Dermis blood vessel endothelial cell (primary cell): ENCODE data around the gene CTTNBP2. TPM values are rescaled to one million over a fixed set of nuclear protein-coding genes. Genes with fewer than 3 reads are reported as not detected.

ENCODE experiments used
- DNase-seq: peaks from one replicate; pipeline ENCODE4 v3.0.0; 2010
- total RNA-seq: library from RNA; depleted of rRNA; stranded (reverse); fragments of >200 nt; gene quantifications from 2 replicates; pipeline ENCODE4 v1.2.3, GENCODE V29; 2014

The CTTNBP2 gene
- total RNA-seq, 1 donor from 2014 or later: 0.34 TPM

GRCh38 chr7:117683430-117684175, 189.6 kb downstream of the CTTNBP2 start:
- no peak for DNase-seq

GRCh38 chr7:117682681-117683385, 190.4 kb downstream of the CTTNBP2 start:
- no peak for DNase-seq

DNA sequence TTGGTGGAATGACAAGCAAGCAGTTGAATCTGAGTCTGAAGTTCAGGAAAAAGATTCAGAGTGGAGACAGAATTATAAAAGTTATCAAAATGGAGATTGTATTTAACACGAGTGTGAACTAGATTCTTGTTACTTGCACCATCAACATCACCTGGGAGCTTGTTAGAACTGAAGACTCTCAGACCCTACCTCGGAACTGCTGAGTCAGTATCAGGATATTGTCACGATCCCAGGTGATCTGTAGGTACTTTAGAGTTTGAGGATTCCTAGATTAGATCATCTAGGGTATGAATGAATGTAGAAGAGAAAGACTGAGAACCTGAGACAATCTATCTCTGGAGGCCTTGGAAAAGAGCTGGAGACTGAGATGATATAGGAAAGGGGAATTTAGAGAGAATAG, 194.1 kb downstream of the CTTNBP2 start:
- DNase-seq: no peak

DNA sequence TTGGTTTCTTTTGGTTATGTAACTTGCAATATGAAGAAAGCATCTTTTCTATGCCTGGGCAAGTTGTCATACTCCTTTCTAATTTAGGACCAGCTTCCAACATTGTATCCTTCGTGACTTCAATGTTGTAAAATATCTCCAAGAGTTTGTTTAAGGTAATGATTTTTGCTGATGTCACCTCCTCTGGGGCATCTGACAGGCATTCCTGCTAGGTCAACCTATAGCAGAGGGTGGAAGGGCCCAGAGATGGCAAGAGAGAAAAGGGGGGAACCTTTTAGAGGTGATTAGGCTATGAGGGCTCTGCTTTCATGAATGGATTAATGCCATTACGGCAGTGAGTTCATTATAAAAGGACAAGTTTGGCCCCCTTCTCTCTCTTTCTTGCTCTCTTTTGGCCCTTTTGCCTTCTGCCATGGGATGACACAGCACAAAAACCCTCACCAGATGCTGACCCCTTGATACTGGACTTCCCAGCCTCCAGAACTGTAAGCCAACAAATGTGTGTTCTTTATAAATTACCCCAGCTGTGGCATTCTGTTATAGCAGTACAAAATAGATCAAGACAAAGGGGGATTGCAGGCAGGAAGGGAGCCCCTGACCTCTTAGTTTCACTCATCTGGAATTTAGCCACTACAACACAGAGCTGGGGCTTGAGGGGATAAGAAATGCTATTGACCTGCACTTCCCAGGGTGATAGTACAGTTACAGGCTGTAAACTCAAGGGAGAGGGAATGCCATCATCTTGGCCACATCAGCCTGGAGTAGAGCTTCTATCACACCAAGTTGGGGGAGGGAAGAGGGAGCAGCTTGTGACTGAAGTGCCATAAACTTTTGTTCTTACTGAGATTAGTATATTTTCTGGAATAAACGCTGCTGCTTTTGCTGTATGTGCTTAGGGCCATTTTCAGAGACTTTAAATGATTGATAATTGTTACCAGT, 197.5 kb downstream of the CTTNBP2 start:
- DNase-seq: no peak

DNA sequence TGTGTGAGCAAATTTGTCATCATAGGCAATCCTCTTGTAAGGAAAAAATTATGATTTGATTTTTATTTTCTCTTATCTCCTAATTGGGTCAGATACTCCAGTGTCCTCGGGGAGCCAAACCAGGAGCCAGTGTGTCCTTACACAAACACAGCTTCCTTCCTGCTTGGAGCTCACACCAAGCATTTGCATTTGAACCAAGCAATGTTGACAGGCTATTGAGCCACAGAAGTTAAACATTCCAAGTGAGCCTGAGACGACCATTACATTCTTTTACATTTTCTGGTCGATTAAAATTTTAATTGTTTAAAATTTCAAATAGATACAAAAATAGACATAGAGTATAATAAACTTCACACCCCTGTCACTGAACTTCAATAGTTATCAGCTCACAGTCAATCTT, 198.6 kb downstream of the CTTNBP2 start:
- no peak for DNase-seq

DNA sequence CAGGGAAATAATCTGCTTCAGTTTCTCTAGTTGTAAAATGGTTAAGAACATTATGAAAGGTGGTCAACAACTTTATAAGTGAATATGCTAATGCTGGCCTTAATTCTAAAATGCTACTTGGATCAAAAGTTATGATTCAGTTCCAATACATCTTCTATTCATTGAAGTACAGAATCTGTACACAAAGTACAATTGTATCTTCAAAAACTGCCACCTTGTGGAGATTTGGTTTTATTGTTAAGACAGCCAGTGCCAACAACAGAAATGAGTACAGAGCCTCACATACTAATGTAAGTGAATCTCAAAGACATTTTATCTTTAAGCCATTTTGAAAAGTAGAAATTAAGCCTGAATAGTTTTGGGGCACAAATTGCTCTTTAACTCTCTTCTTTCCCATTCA, 199.4 kb downstream of the CTTNBP2 start:
- DNase-seq: peak; percentile 64

GRCh38 chr7:117673367-117673766, 199.9 kb downstream of the CTTNBP2 start:
- no peak for DNase-seq

DNA sequence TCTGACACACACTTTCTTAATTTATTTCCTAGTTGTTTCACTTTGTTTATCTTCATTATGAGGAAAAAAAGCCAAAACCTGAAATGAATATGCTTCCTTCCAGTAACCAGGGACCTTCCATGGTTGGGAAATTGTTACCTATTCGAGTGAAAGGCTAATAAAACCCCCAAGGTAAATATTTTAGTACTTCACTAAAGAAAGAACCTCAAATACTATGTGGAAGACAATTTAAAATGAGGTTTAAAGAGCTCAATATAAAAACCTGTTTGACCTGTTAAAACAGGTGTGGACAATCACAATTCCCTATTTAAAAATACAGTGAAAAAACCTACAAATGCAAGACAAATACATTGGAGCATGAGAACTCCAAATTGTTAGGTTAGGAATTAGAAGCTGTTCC, 200.8 kb downstream of the CTTNBP2 start:
- DNase-seq: no peak

DNA sequence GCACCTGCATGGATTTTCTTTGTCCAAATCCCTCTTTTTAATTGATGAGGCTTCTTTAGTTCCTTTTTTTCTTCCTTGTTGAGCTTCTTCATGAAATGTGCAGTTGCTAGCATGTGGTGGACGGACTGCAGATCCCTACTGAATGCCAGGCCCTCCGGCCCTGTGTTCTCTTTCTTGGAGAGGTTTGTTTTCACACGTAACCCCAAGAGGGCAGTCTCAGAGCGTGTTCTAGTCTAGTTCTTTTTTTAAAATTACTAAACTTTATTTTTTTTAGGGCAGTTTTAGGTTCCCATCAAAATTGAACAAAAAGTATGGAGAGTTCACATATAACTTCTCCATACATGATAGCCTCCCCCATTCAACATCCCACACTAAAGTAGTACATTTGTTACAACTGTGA, 203.4 kb downstream of the CTTNBP2 start:
- no peak for DNase-seq

DNA sequence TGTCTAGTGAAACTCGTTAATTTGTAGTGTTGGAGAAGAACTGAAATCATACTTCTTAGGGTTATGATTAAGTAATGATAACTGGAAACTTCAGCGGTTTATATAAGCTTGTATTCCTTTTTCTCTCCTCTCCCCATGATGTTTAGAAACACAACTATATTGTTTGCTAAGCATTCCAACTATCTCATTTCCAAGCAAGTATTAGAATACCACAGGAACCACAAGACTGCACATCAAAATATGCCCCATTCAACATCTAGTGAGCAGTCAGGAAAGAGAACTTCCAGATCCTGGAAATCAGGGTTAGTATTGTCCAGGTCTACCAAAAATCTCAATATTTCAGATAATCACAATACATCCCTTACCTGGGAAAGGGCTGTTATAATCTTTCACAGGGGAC, 205.8 kb downstream of the CTTNBP2 start:
- DNase-seq: no peak

DNA sequence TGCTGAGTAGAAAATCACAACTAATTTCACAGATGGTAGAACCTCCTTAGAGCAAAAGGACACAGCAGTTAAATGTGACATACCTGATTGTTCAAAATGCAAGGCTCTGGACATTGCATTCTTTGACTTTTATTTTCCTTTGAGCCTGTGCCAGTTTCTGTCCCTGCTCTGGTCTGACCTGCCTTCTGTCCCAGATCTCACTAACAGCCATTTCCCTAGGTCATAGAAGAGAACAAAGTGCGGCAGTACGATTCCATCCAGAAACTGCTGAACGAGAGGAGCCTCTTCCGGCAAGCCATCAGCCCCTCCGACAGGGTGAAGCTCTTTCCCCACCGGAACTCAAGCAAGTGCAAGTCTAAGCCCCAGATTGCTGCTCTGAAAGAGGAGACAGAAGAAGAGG, 206.6 kb downstream of the CTTNBP2 start:
- no peak for DNase-seq

DNA sequence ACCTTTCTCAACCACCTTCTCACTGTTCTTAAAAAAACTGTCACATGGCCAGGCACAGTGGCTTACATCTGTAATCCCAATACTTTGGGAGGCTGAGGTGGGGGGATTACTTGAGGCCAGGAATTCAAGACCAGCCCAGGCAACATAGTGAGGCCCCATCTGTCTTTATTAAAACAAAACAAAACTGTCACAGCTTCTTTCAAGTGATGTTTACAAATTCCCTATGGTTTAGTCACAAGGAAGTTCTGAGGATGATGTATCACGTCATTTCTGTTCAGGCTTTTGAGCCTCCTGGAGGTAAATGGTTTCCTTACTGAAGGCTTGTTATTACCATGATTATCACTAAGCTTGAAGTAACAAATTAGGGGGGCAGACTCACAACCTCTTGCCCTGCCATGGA, 207.2 kb downstream of the CTTNBP2 start:
- DNase-seq: peak; percentile 61

DNA sequence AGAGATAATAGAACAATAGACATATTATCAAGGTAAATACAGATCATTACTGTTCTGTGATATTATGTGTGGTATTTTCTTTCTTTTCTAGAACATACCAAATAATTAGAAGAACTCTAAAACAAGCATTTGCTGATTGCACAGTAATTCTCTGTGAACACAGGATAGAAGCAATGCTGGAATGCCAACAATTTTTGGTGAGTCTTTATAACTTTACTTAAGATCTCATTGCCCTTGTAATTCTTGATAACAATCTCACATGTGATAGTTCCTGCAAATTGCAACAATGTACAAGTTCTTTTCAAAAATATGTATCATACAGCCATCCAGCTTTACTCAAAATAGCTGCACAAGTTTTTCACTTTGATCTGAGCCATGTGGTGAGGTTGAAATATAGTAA, 207.9 kb downstream of the CTTNBP2 start:
- no peak for DNase-seq

DNA sequence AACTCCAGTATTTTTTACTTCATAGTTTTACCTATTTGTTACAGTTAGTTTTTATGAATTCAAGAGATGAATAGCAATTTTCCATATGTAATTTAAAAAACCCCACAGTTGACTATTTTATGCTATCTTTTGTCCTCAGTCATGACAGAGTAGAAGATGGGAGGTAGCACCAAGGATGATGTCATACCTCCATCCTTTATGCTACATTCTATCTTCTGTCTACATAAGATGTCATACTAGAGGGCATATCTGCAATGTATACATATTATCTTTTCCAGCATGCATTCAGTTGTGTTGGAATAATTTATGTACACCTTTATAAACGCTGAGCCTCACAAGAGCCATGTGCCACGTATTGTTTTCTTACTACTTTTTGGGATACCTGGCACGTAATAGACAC, 209.2 kb downstream of the CTTNBP2 start:
- DNase-seq: no peak

DNA sequence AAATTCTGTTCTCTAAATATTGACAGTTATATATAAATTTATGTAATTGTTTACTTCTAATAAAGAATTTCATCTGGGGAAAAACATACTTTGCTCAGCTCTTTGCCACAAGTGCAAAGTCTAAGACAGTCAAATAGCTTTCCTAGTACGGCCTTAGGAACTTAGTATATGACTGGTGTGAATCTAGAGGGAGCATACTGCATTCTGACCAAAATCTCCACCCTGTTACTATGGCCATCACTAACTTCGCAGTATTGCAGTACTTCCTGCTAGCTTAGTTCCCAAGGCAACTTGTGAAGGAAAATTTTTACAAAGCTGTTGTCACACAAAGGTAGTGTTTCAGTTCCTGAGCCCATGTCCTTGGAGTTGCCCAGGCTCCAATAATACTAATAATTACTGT, 211.9 kb downstream of the CTTNBP2 start:
- DNase-seq: no peak
